HepG2 (cell line): Measurements from ENCODE around the gene RAB42. TPM values are rescaled to one million over a fixed set of nuclear protein-coding genes. Genes with fewer than 3 reads are reported as not detected.

Experiments used
- AKAP8 ChIP-seq: sonication (generic); formaldehyde crosslinking; IDR thresholded peaks from 2 replicates; pipeline ENCODE4 v1.5.1; 2020; ENCODE audit warnings: mild to moderate bottlenecking, missing genetic modification reagents
- CHD4 ChIP-seq: fragments of 200-600 bp; sonication (generic); IDR thresholded peaks from 2 replicates; pipeline ENCODE4 v1.7.0; 2017; ENCODE audit warnings: mild to moderate bottlenecking, low read length, borderline replicate concordance
- GATAD1 ChIP-seq: IDR thresholded peaks from 2 replicates; pipeline ENCODE4 v1.6.1; 2016; ENCODE audit warnings: missing genetic modification reagents, missing compliant biosample characterization
- HES4 ChIP-seq: sonication (generic); formaldehyde crosslinking; IDR thresholded peaks from 2 replicates; pipeline ENCODE4 v1.9.0; 2021; ENCODE audit warnings: mild to moderate bottlenecking, missing genetic modification reagents, borderline replicate concordance
- MBNL3 ChIP-seq: fragments of 250-450 bp; sonication (Bioruptor Pico); conservative IDR thresholded peaks from 2 replicates; pipeline ENCODE4 v1.8.0; 2022; ENCODE audit warnings: mild to moderate bottlenecking, inconsistent platforms
- MIXL1 ChIP-seq: IDR thresholded peaks from 2 replicates; pipeline ENCODE4 v1.6.1; 2016
- NFKBIZ ChIP-seq: IDR thresholded peaks from 2 replicates; pipeline ENCODE4 v1.6.1; 2018; ENCODE audit warnings: missing genetic modification reagents, missing compliant biosample characterization
- PCBP2 ChIP-seq: fragments of 200-400 bp; formaldehyde crosslinking; optimal IDR thresholded peaks from 2 replicates; pipeline ENCODE3; 2018; ENCODE audit warnings: low read length, low read depth; ENCODE audit not compliant: poor library complexity, severe bottlenecking
- SMC3 ChIP-seq: IDR thresholded peaks from 2 replicates; pipeline ENCODE4 v1.6.1; 2011; ENCODE audit warnings: low read length, improper control_type of control experiment
- TP53 ChIP-seq: sonication (generic); formaldehyde crosslinking; conservative IDR thresholded peaks from 2 replicates; pipeline ENCODE4 v1.4.0; 2020; ENCODE audit warnings: missing genetic modification reagents
- XRCC5 ChIP-seq: fragments of 200-400 bp; formaldehyde crosslinking; optimal IDR thresholded peaks from 2 replicates; pipeline ENCODE3; 2017; ENCODE audit warnings: mild to moderate bottlenecking, low read length
- ZNF598 ChIP-seq: sonication (generic); formaldehyde crosslinking; IDR thresholded peaks from 2 replicates; pipeline ENCODE4 v1.5.1; 2020; ENCODE audit warnings: mild to moderate bottlenecking, missing genetic modification reagents, borderline replicate concordance
- ZNF780A ChIP-seq: sonication (generic); formaldehyde crosslinking; IDR thresholded peaks from 2 replicates; pipeline ENCODE4 v1.8.0; 2022; ENCODE audit warnings: mild to moderate bottlenecking, missing genetic modification reagents, moderate library complexity
- polyA plus RNA-seq, 8 experiments: library from polyadenylated mRNA; depleted of rRNA in 3 of 8; stranded (reverse) in 7 of 8; unstranded in 1 of 8; fragments of >200 nt; fragmentation: Illumina TruSeq in 4 of 8; extraction: Trizol in 4 of 8; gene quantifications; 2 replicates each; pipeline versions ENCODE4 v1.2.1 to v1.2.3, GENCODE V29; 2011 to 2016; ENCODE audit warnings: low read depth in 4 of 8, missing spikeins in 1 of 8, mixed read lengths in 1 of 8; ENCODE audit not compliant: insufficient read depth in 1 of 8
- total RNA-seq, 5 experiments: library from RNA; depleted of rRNA; stranded (reverse); fragments of >200 nt; fragmentation: Illumina TruSeq; extraction: Trizol; gene quantifications; 2 replicates each; pipeline ENCODE4 v1.2.3, GENCODE V29; 2016; ENCODE audit warnings: low read depth in 1 of 5
- TF ChIP-seq, protein P1 (sequence below): sonication (generic); formaldehyde crosslinking; IDR thresholded peaks from 2 replicates; pipeline ENCODE4 v1.8.0; 2022; ENCODE audit warnings: missing genetic modification reagents, mild to moderate bottlenecking, moderate library complexity, borderline replicate concordance
- TF ChIP-seq, protein P2 (sequence below): sonication (generic); formaldehyde crosslinking; IDR thresholded peaks from 2 replicates; pipeline ENCODE4 v1.4.0; 2020; ENCODE audit warnings: mild to moderate bottlenecking, missing genetic modification reagents
- TF ChIP-seq, protein P3 (sequence below): IDR thresholded peaks from 2 replicates; pipeline ENCODE4 v1.6.1; 2016; ENCODE audit warnings: missing compliant biosample characterization, missing genetic modification reagents, borderline replicate concordance
- TF ChIP-seq, protein P4 (sequence below): sonication (generic); formaldehyde crosslinking; IDR thresholded peaks from 2 replicates; pipeline ENCODE4 v1.5.0; 2020; ENCODE audit warnings: missing genetic modification reagents
- TF ChIP-seq, protein P5 (sequence below): IDR thresholded peaks from 2 replicates; pipeline ENCODE4 v1.6.1; 2012; ENCODE audit warnings: inconsistent platforms

The RAB42 gene
- total and polyA plus RNA-seq, 2 of the 13 experiments (the other 11 are each of a cell fraction or from before 2014, with no cell fraction given), result 10.4 to 166 TPM

DNA sequence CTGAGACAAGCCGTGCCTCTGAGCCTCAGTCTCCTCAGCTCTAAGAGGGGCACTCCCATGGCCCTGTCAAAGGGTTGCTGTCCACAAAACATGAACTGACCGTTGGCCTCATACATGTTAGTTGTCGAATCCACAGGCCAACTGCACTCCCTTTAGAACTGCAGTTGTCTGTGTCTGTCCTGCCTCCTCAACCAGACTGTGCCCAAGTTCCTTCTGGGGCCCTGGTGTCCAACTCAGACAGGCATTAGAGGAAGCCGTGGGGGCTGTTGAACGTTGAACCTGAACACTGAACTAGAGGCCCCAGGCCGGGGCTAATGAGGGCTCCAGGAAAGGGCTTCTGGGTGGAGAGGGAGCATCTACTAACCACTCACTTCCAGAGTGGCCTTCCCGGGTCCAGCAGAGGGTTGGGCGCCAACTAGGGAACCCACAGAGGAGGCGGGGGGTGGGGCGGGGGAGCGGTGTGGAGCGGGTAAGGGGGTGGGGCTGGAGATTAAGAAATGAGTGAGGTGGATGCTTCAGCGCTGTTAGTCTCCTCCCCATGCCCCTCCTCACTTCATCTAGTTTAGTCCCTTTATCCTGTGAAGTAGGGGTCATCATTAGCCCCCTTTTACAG is at the start of gene RAB42 (continued):
- TF ChIP-seq, protein P1, sequence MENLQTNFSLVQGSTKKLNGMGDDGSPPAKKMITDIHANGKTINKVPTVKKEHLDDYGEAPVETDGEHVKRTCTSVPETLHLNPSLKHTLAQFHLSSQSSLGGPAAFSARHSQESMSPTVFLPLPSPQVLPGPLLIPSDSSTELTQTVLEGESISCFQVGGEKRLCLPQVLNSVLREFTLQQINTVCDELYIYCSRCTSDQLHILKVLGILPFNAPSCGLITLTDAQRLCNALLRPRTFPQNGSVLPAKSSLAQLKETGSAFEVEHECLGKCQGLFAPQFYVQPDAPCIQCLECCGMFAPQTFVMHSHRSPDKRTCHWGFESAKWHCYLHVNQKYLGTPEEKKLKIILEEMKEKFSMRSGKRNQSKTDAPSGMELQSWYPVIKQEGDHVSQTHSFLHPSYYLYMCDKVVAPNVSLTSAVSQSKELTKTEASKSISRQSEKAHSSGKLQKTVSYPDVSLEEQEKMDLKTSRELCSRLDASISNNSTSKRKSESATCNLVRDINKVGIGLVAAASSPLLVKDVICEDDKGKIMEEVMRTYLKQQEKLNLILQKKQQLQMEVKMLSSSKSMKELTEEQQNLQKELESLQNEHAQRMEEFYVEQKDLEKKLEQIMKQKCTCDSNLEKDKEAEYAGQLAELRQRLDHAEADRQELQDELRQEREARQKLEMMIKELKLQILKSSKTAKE (CRISPR knock-in tag), result peak; percentile 79
- TF ChIP-seq, protein P2, sequence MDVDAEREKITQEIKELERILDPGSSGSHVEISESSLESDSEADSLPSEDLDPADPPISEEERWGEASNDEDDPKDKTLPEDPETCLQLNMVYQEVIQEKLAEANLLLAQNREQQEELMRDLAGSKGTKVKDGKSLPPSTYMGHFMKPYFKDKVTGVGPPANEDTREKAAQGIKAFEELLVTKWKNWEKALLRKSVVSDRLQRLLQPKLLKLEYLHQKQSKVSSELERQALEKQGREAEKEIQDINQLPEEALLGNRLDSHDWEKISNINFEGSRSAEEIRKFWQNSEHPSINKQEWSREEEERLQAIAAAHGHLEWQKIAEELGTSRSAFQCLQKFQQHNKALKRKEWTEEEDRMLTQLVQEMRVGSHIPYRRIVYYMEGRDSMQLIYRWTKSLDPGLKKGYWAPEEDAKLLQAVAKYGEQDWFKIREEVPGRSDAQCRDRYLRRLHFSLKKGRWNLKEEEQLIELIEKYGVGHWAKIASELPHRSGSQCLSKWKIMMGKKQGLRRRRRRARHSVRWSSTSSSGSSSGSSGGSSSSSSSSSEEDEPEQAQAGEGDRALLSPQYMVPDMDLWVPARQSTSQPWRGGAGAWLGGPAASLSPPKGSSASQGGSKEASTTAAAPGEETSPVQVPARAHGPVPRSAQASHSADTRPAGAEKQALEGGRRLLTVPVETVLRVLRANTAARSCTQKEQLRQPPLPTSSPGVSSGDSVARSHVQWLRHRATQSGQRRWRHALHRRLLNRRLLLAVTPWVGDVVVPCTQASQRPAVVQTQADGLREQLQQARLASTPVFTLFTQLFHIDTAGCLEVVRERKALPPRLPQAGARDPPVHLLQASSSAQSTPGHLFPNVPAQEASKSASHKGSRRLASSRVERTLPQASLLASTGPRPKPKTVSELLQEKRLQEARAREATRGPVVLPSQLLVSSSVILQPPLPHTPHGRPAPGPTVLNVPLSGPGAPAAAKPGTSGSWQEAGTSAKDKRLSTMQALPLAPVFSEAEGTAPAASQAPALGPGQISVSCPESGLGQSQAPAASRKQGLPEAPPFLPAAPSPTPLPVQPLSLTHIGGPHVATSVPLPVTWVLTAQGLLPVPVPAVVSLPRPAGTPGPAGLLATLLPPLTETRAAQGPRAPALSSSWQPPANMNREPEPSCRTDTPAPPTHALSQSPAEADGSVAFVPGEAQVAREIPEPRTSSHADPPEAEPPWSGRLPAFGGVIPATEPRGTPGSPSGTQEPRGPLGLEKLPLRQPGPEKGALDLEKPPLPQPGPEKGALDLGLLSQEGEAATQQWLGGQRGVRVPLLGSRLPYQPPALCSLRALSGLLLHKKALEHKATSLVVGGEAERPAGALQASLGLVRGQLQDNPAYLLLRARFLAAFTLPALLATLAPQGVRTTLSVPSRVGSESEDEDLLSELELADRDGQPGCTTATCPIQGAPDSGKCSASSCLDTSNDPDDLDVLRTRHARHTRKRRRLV (CRISPR knock-in tag), result no peak
- TF ChIP-seq MBNL3 (no peak), PCBP2 (no peak), MIXL1 (peak; percentile 80), ZNF598 (CRISPR knock-in tag) (no peak), TP53 (no peak), ZNF780A (no peak), XRCC5 (no peak), CHD4 (no peak), GATAD1 (no peak), HES4 (CRISPR knock-in tag) (0 out of 2 replicates have a peak, but pooled peaks have one; percentile 49), AKAP8 (CRISPR knock-in tag) (no peak), NFKBIZ (CRISPR knock-in tag) (no peak), SMC3 (no peak)
- TF ChIP-seq, protein P3, sequence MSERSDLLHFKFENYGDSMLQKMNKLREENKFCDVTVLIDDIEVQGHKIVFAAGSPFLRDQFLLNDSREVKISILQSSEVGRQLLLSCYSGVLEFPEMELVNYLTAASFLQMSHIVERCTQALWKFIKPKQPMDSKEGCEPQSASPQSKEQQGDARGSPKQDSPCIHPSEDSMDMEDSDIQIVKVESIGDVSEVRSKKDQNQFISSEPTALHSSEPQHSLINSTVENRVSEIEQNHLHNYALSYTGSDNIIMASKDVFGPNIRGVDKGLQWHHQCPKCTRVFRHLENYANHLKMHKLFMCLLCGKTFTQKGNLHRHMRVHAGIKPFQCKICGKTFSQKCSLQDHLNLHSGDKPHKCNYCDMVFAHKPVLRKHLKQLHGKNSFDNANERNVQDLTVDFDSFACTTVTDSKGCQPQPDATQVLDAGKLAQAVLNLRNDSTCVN (CRISPR knock-in tag), result no peak
- TF ChIP-seq, protein P4, sequence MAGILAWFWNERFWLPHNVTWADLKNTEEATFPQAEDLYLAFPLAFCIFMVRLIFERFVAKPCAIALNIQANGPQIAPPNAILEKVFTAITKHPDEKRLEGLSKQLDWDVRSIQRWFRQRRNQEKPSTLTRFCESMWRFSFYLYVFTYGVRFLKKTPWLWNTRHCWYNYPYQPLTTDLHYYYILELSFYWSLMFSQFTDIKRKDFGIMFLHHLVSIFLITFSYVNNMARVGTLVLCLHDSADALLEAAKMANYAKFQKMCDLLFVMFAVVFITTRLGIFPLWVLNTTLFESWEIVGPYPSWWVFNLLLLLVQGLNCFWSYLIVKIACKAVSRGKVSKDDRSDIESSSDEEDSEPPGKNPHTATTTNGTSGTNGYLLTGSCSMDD, result no peak
- TF ChIP-seq, protein P5, sequence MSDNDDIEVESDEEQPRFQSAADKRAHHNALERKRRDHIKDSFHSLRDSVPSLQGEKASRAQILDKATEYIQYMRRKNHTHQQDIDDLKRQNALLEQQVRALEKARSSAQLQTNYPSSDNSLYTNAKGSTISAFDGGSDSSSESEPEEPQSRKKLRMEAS, result no peak
